ENCODE data around the gene PFDN2. TPM values are rescaled to one million over a fixed set of nuclear protein-coding genes. Genes with fewer than 3 reads are reported as not detected.
A peak's percentile ranks its signal among the peaks of the same experiment; 100 is the strongest.

PFDN2 gene, protein sequence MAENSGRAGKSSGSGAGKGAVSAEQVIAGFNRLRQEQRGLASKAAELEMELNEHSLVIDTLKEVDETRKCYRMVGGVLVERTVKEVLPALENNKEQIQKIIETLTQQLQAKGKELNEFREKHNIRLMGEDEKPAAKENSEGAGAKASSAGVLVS
- 10 to 100 TPM; 26.2 to 40.8 (median 31.4) TPM for total RNA-seq

DNA sequence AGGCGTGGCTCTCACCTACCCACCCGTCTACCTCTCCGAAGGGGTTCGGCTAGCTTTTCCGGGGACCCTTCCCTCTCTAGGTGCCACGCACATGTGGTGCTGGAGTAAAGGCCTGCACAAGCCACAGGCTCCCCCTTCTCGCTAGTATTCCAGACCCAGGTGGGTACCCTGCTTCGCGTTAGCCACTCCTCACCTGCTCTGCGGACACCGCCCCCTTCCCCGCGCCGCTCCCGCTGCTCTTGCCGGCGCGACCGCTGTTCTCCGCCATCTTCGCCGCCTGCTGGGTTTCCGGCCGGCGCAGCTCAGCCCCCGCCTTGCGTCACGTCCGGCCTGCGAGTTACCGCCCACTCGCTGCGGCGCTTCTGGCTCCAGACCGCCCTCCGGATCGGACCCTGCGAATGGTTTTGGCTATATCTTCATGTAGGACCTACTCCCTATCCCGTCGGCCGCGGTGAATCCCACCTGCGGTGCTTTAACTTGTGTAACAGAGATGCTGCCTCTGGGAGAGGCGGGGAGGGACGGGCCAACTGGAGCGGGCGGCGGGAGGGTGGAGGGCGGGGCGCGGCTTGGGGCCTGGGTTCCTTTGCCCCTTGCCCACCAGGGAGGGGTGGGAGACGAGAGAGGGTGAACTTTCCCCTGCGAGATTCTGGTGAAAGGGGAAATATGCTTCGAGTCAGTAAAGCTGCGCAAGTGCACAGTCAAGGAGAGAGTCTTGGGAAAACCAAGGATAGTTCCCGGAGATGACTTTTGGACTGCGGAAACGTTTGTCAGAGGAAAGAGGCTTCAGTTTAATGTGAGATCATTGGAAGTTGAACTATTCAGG, at the start of gene PFDN2, which contains the start of gene NIT1:
TSS of gene PFDN2 (minus strand) at position 279 of the 823 bp plus-strand sequence. CDS start at position 268, 11 bp downstream.
TSS of gene NIT1 (plus strand) at position 347 of the 823 bp plus-strand sequence. CDS start at position 419, 72 bp downstream.
- H3K27ac ChIP-seq: peak within 1 kb of the TSS; percentile 88 to 98 (median 92)
- H3K4me1 ChIP-seq: peaks cover 11 to 76% (median 34%) of the 10 kb centered on the region in 3 donors
- no peaks in the 10 kb centered on the region for H3K27me3 ChIP-seq
- H3K9me3 ChIP-seq: no peaks in the 10 kb centered on the region
- H3K36me3 ChIP-seq: peaks cover 0 to 40% of the 10 kb centered on the region in 2 donors
- TF ChIP-seq EP300 (IDR thresholded peaks at IDR 0.05) (no peak), POLR2A (IDR thresholded peaks at IDR 0.05) (peak; percentile 84 to 89), POLR2AphosphoS5 (IDR thresholded peaks at IDR 0.05) (peak; percentile 98), CTCF (IDR thresholded peaks at IDR 0.05) (peak in 2 of 4 experiments; percentile 11 to 36)
- H3K4me3 ChIP-seq: peak within 1 kb of the TSS; percentile 87 to 96
- 0 to 1% methylated on average over 7 to 26 of the region's 58 CpGs for WGBS, 2 donors (ENCODE audit: low coverage in 1 of 2)
- peak; percentile 92 for ATAC-seq

DNA sequence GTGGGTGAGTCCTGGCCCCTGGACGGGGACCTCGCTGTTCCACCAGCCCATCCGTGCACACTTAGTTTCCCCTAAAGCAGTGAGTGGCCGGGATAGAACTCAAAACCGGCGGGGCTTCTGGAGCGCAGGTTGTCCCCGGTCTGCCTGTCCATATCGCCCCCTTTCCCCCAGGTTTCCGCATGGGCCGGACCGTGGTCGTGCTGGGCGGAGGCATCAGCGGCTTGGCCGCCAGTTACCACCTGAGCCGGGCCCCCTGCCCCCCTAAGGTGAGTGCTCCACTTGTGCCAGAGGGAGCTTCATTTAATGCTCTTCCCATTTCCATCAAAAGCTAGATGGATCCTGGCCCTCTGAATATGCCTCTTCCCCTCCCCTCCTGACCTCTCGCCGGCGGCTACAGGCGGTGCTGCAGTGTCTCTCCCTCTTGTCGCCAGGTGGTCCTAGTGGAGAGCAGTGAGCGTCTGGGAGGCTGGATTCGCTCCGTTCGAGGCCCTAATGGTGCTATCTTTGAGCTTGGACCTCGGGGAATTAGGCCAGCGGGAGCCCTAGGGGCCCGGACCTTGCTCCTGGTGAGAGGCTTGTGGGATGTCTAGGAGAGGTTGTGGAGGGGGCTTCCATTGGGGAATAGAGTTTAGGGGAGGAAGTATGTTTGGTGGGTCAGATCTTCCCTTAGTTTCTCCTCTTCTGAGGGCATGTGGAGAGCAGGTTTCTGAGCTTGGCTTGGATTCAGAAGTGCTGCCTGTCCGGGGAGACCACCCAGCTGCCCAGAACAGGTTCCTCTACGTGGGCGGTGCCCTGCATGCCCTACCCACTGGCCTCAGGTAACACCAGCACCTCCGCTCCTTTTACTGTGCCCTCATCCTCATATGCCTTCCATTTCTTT, 49.1 kb upstream of the PFDN2 start:
- Histone ChIP-seq H3K36me3 (peaks cover 0 to 68% of the 10 kb centered on the region in 2 donors), H3K4me3 (peak overlapping the region; percentile 44 to 70), H3K27me3 (no peaks in the 10 kb centered on the region), H3K9me3 (no peaks in the 10 kb centered on the region), H3K4me1 (peaks cover 0 to 56% (median 17%) of the 10 kb centered on the region in 3 donors), H3K27ac (peak overlapping the region; percentile 0 to 91 (median 88))
- no peak for TF ChIP-seq POLR2A (IDR thresholded peaks at IDR 0.05)
- TF ChIP-seq POLR2AphosphoS5 (IDR thresholded peaks at IDR 0.05): no peak
- no peak for ATAC-seq
- WGBS, 2 donors (ENCODE audit: low coverage in 1 of 2): 20 to 40% methylated on average over 1 to 8 of the region's 33 CpGs

DNA sequence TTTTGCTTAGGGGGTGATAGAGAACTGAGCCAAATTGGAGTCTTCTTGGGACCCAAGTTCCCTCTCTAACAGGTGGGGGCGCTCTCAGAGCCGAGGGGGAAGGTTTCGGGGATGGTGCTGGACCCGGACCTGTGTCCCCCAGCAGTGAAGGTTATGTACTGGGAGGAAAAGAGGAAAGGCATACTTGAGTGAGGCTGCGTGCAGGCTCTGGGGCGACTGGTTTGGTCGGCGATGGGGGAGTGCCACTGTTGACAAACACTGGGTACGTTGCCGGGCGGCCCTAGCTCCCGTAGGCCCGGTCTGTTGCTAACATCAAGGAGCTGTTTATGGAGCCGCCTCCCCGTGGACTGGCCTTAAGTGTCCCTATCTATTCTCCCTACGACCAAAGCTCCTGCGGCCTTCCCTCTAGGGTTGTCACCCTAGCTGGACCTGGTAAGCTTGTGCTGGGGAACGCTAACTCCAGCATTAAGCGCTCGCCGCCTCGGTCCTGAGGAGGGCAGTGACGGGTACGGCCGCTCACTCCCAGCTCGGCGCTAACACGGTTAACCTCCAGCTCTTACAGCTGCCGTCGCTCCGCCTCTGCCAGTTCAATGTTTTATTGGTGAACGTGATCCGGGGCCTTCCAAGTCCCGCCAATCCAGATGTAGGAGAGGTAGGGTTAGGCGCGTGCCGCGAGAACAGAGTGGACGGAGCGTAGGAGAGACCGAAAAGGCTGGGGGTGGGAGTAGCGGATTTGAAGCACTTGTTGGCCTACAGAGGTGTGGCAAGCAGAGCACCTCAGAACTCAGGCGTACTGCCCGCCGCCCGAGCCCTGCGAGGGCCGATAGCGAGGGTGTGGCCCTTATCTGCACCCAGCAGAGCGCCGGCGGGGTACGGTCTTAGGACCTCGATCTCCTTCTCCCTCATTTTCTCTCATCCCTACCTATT, 48.2 kb upstream of the PFDN2 start, which contains the start of gene PPOX:
TSS of gene PPOX (plus strand) at position 685 of the 927 bp plus-strand sequence. CDS start 422 bp downstream, outside the sequence.
- Histone ChIP-seq H3K4me3 (peak within 1 kb of the TSS; percentile 44 to 70), H3K9me3 (no peaks in the 10 kb centered on the region), H3K4me1 (peaks cover 0 to 56% (median 24%) of the 10 kb centered on the region in 3 donors), H3K36me3 (peaks cover 0 to 67% of the 10 kb centered on the region in 2 donors), H3K27ac (peak within 1 kb of the TSS; percentile 63 to 91 (median 88)), H3K27me3 (no peaks in the 10 kb centered on the region)
- TF ChIP-seq POLR2AphosphoS5 (IDR thresholded peaks at IDR 0.05) (peak; percentile 72), EP300 (IDR thresholded peaks at IDR 0.05) (no peak), POLR2A (IDR thresholded peaks at IDR 0.05) (peak; percentile 26 to 50), CTCF (IDR thresholded peaks at IDR 0.05) (peak in 3 of 4 experiments; percentile 36 to 54 (median 48))
- peak; percentile 98 for ATAC-seq
- 2 to 3% methylated on average over 12 to 17 of the region's 54 CpGs for WGBS, 2 donors (ENCODE audit: low coverage in 1 of 2)

GRCh38 chr1:161164901-161165610, 47.2 kb upstream of the PFDN2 start:
- Histone ChIP-seq H3K27ac (peak overlapping the region; percentile 63 to 91 (median 88)), H3K4me3 (peak overlapping the region; percentile 44 to 70), H3K27me3 (no peaks in the 10 kb centered on the region), H3K4me1 (peaks cover 7 to 63% (median 33%) of the 10 kb centered on the region in 3 donors), H3K36me3 (peaks cover 0 to 62% of the 10 kb centered on the region in 2 donors), H3K9me3 (no peaks in the 10 kb centered on the region)
- no peak for TF ChIP-seq EP300 (IDR thresholded peaks at IDR 0.05)
- TF ChIP-seq POLR2A (IDR thresholded peaks at IDR 0.05): no peak
- no peak for TF ChIP-seq POLR2AphosphoS5 (IDR thresholded peaks at IDR 0.05)
- no peak for TF ChIP-seq CTCF (IDR thresholded peaks at IDR 0.05)
- WGBS, 2 donors (ENCODE audit: low coverage in 1 of 2): 53 to 90% methylated on average over 3 to 5 of the region's 14 CpGs
- no peak for ATAC-seq
